ENCODE results near the gene PIGBOS1. TPM values are rescaled to one million over a fixed set of nuclear protein-coding genes. Genes with fewer than 3 reads are reported as not detected.

PIGBOS1 gene
- total and polyA plus RNA-seq, 9 of the 15 experiments (the other 6 are each of a cell fraction or from before 2014, with no cell fraction given) = 25.2 to 76.2 (median 46.0) TPM

GRCh38 chr15:55318588-55319494 lies at the start of gene PIGBOS1, which contains the start of gene PIGB (continued):
- TF ChIP-seq ZNF318 (IDR thresholded peaks at IDR 0.05; ENCODE audit: borderline replicate concordance in 1 of 2, low read depth in 1 of 2) (0 out of 4 replicates have a peak, but pooled peaks of 1 of the 2 experiments have one; percentile 22), ATF1 (CRISPR knock-in tag; IDR thresholded peaks at IDR 0.05) (no peak), ATF1 (tag; IDR thresholded peaks at IDR 0.05) (peak; percentile 91), DIDO1 (tag; IDR thresholded peaks at IDR 0.05; ENCODE audit: low read depth) (peak; percentile 71), HCFC1 (IDR thresholded peaks at IDR 0.05; ENCODE audit: low read depth, low read length) (peak; percentile 76), MAZ (CRISPR knock-in tag; conservative IDR thresholded peaks at IDR 0.05 in 1 of 2, IDR thresholded peaks at IDR 0.05 in 1 of 2) (peak; percentile 59 to 79; a peak in 3 of 4 replicates), RBM25 (IDR thresholded peaks at IDR 0.05; ENCODE audit: low read depth, low read length, severe bottlenecking) (no peak), FOXM1 (IDR thresholded peaks at IDR 0.05; ENCODE audit: low read depth) (0 out of 2 replicates have a peak, but pooled peaks have one; percentile 36), FOXM1 (CRISPR knock-in tag; IDR thresholded peaks at IDR 0.05; ENCODE audit: low read depth) (no peak), ZNF280A (IDR thresholded peaks at IDR 0.05; ENCODE audit: low read depth, partially characterized antibody) (peak; percentile 33), GMEB1 (CRISPR knock-in tag; IDR thresholded peaks at IDR 0.05) (peak; percentile 51; the same call in 1 of the 2 replicates), THAP7 (CRISPR knock-in tag; IDR thresholded peaks at IDR 0.05) (no peak), C11orf30 (IDR thresholded peaks at IDR 0.05; ENCODE audit: low read depth) (peak; percentile 59)
